ENCODE data around the gene PNKP. TPM values are rescaled to one million over a fixed set of nuclear protein-coding genes. Genes with fewer than 3 reads are reported as not detected.
A peak's percentile ranks its signal among the peaks of the same experiment; 100 is the strongest.

Gene PNKP
- total RNA-seq, 1 donor from 2014 or later = 33.7 TPM

GRCh38 chr19:49876422-49877019, 9.1 kb upstream of the PNKP start:
- peak; percentile 98 for DNase-seq (ENCODE audit: low spot score)
- ATAC-seq = peak; percentile 72

- ATAC-seq (peak; percentile 6), DNase-seq (ENCODE audit: low spot score) (peak; percentile 77)
These were observed 8.6 kb upstream of the PNKP start for GRCh38 chr19:49875857-49876421.

- no peak for DNase-seq (ENCODE audit: low spot score)
- no peak for ATAC-seq
These were observed 7.8 kb upstream of the PNKP start for GRCh38 chr19:49875177-49875576.

GRCh38 chr19:49874503-49875157, 7.3 kb upstream of the PNKP start:
- no peak for ATAC-seq
- no peak for DNase-seq (ENCODE audit: low spot score)

- DNase-seq (ENCODE audit: low spot score) (no peak), ATAC-seq (no peak)
These were observed 6.5 kb upstream of the PNKP start for GRCh38 chr19:49873834-49874233.

GRCh38 chr19:49873129-49873521, 5.7 kb upstream of the PNKP start:
- ATAC-seq (no peak), DNase-seq (ENCODE audit: low spot score) (no peak)

GRCh38 chr19:49872245-49873128, 5.1 kb upstream of the PNKP start:
- DNase-seq (ENCODE audit: low spot score) = no peak

GRCh38 chr19:49871349-49871985, 4.1 kb upstream of the PNKP start:
- no peak for ATAC-seq
- no peak for DNase-seq (ENCODE audit: low spot score)

More at GRCh38 chr19:49872245-49873128, 5.1 kb upstream of the PNKP start:
- no peak for ATAC-seq

GRCh38 chr19:49870309-49870901, 3.0 kb upstream of the PNKP start:
- ATAC-seq = no peak

GRCh38 chr19:49869484-49870308, 2.3 kb upstream of the PNKP start:
- ATAC-seq (peak; percentile 73), DNase-seq (ENCODE audit: low spot score) (peak; percentile 98)

More at GRCh38 chr19:49870309-49870901, 3.0 kb upstream of the PNKP start:
- DNase-seq (ENCODE audit: low spot score) = no peak

- ATAC-seq (peak; percentile 2), DNase-seq (ENCODE audit: low spot score) (no peak)
These were observed 1.7 kb upstream of the PNKP start for GRCh38 chr19:49869009-49869483.

GRCh38 chr19:49864890-49865289, 2.5 kb downstream of the PNKP start:
- no peak for DNase-seq (ENCODE audit: low spot score)

GRCh38 chr19:49863935-49864320, 3.4 kb downstream of the PNKP start:
- no peak for ATAC-seq
- peak; percentile 46 for DNase-seq (ENCODE audit: low spot score)

More at GRCh38 chr19:49864890-49865289, 2.5 kb downstream of the PNKP start:
- no peak for ATAC-seq

GRCh38 chr19:49863254-49863934, 4.0 kb downstream of the PNKP start:
- no peak for DNase-seq (ENCODE audit: low spot score)

GRCh38 chr19:49862391-49863253, 4.8 kb downstream of the PNKP start:
- no peak for ATAC-seq
- peak; percentile 48 for DNase-seq (ENCODE audit: low spot score)

More at GRCh38 chr19:49863254-49863934, 4.0 kb downstream of the PNKP start:
- no peak for ATAC-seq

GRCh38 chr19:49861541-49862378, 5.6 kb downstream of the PNKP start:
- DNase-seq (ENCODE audit: low spot score) (peak; percentile 51), ATAC-seq (no peak)

GRCh38 chr19:49861107-49861506, 6.3 kb downstream of the PNKP start:
- DNase-seq (ENCODE audit: low spot score) (peak; percentile 48), ATAC-seq (no peak)

Data from left lobe of liver (tissue), 2 donors.